ENCODE data around the gene STAMBPL1.

The STAMBPL1 gene

GRCh38 chr10:88879534-88880281 lies at the start of gene STAMBPL1:
Gene STAMBPL1 (plus strand): TSS chr10:88880245. CDS start chr10:88901709, 21,464 bp downstream.
- peaks cover 25% of the 10 kb centered on the region for H3K4me1 Mint-ChIP-seq
- no peaks in the 10 kb centered on the region for H3K36me3 Mint-ChIP-seq (ENCODE audit: low read depth)
- H3K27ac Mint-ChIP-seq = no peak within 1 kb of the TSS
- peak within 1 kb of the TSS; percentile 93 for H3K4me3 Mint-ChIP-seq
- DNase-seq = no peak
- no peak for TF ChIP-seq CTCF (IDR thresholded peaks at IDR 0.05)
- H3K27me3 Mint-ChIP-seq (ENCODE audit: low read depth, poor library complexity) = peaks cover 69% of the 10 kb centered on the region
- no peaks in the 10 kb centered on the region for H3K9me3 Mint-ChIP-seq

GRCh38 chr10:88830643-88831268 lies 49.3 kb upstream of the STAMBPL1 start:
- no peak for TF ChIP-seq CTCF (IDR thresholded peaks at IDR 0.05)
- Mint-ChIP-seq H3K36me3 (ENCODE audit: low read depth) (no peaks in the 10 kb centered on the region), H3K9me3 (no peaks in the 10 kb centered on the region), H3K4me1 (no peaks in the 10 kb centered on the region), H3K27me3 (ENCODE audit: low read depth, poor library complexity) (peaks cover 4% of the 10 kb centered on the region), H3K27ac (no peak overlapping the region), H3K4me3 (no peak overlapping the region)
- DNase-seq = no peak

GRCh38 chr10:88831709-88832108 lies 48.3 kb upstream of the STAMBPL1 start:
- Mint-ChIP-seq H3K27me3 (ENCODE audit: low read depth, poor library complexity) (peaks cover 4% of the 10 kb centered on the region), H3K27ac (no peak overlapping the region), H3K4me1 (no peaks in the 10 kb centered on the region), H3K9me3 (no peaks in the 10 kb centered on the region), H3K4me3 (no peak overlapping the region), H3K36me3 (ENCODE audit: low read depth) (no peaks in the 10 kb centered on the region)
- TF ChIP-seq CTCF (IDR thresholded peaks at IDR 0.05) = no peak
- no peak for DNase-seq

- H3K4me1 Mint-ChIP-seq = no peaks in the 10 kb centered on the region
- DNase-seq = no peak
- H3K36me3 Mint-ChIP-seq (ENCODE audit: low read depth) = no peaks in the 10 kb centered on the region
- H3K27me3 Mint-ChIP-seq (ENCODE audit: low read depth, poor library complexity) = no peaks in the 10 kb centered on the region
- H3K9me3 Mint-ChIP-seq = no peaks in the 10 kb centered on the region
- TF ChIP-seq CTCF (IDR thresholded peaks at IDR 0.05) = no peak
- no peak overlapping the region for H3K27ac Mint-ChIP-seq
- H3K4me3 Mint-ChIP-seq = no peak overlapping the region
Observed at GRCh38 chr10:88832376-88832775, 47.7 kb upstream of the STAMBPL1 start.

GRCh38 chr10:88833156-88833555 lies 46.9 kb upstream of the STAMBPL1 start:
- H3K4me1 Mint-ChIP-seq = no peaks in the 10 kb centered on the region
- H3K9me3 Mint-ChIP-seq = no peaks in the 10 kb centered on the region
- H3K27me3 Mint-ChIP-seq (ENCODE audit: low read depth, poor library complexity) = no peaks in the 10 kb centered on the region
- no peak overlapping the region for H3K27ac Mint-ChIP-seq
- H3K4me3 Mint-ChIP-seq = no peak overlapping the region
- no peak for TF ChIP-seq CTCF (IDR thresholded peaks at IDR 0.05)
- DNase-seq = no peak
- H3K36me3 Mint-ChIP-seq (ENCODE audit: low read depth) = no peaks in the 10 kb centered on the region

GRCh38 chr10:88833723-88834122 lies 46.3 kb upstream of the STAMBPL1 start:
- Mint-ChIP-seq H3K9me3 (no peaks in the 10 kb centered on the region), H3K27ac (no peak overlapping the region), H3K4me1 (no peaks in the 10 kb centered on the region), H3K36me3 (ENCODE audit: low read depth) (no peaks in the 10 kb centered on the region), H3K4me3 (no peak overlapping the region), H3K27me3 (ENCODE audit: low read depth, poor library complexity) (no peaks in the 10 kb centered on the region)
- TF ChIP-seq CTCF (IDR thresholded peaks at IDR 0.05) = no peak
- no peak for DNase-seq
